DND-41 (cell line): ENCODE results near the gene EREG.

Source experiments
- CTCF ChIP-seq: IDR thresholded peaks from 2 replicates; pipeline ENCODE4 v1.5.1; 2012; ENCODE audit warnings: borderline replicate concordance, low read length, moderate library complexity, mild to moderate bottlenecking; ENCODE audit not compliant: poor library complexity, severe bottlenecking; ENCODE audit errors: extremely low read depth
- EZH2 ChIP-seq: IDR thresholded peaks from 3 replicates; pipeline ENCODE4 v1.6.1; 2012; ENCODE audit warnings: borderline replicate concordance, low read depth, mild to moderate bottlenecking, moderate library complexity, low read length, inconsistent platforms; ENCODE audit not compliant: severe bottlenecking

GRCh38 chr4:74323663-74324062 lies 41.3 kb upstream of the EREG start:
- TF ChIP-seq CTCF (no peak), EZH2 (no peak)
